Large intestine (tissue), 3 donors: Measurements from ENCODE around the gene SLC16A12. TPM values are rescaled to one million over a fixed set of nuclear protein-coding genes. Genes with fewer than 3 reads are reported as not detected.

Experiments
- DNase-seq, 2 donors: peaks; one replicate each; pipeline versions ENCODE4 v3.0.0 to v3.0.0-alpha.2; 2013
- H3K27ac ChIP-seq: one replicate; pipeline ENCODE4 v1.5.1; 2013; ENCODE audit warnings: low read length
- H3K27me3 ChIP-seq: 2 replicates; pipeline ENCODE4 v1.6.1; 2013; ENCODE audit warnings: low read length; ENCODE audit not compliant: control insufficient read depth, insufficient read depth
- H3K36me3 ChIP-seq: 2 replicates; pipeline ENCODE4 v1.6.1; 2013; ENCODE audit warnings: low read length; ENCODE audit not compliant: control insufficient read depth, insufficient read depth
- H3K4me1 ChIP-seq: one replicate; pipeline ENCODE4 v1.6.1; 2013; ENCODE audit warnings: low read length; ENCODE audit not compliant: control insufficient read depth, insufficient read depth
- H3K4me3 ChIP-seq: one replicate; pipeline ENCODE4 v1.5.1; 2013; ENCODE audit warnings: low read length
- H3K9me3 ChIP-seq: one replicate; pipeline ENCODE4 v1.6.1; 2013; ENCODE audit warnings: mild to moderate bottlenecking, low read depth, low read length, moderate library complexity; ENCODE audit not compliant: control insufficient read depth
- WGBS: methylation state at CpG from one replicate; pipeline ENCODE4 v1.1.5; 2013; ENCODE audit warnings: low lambda C conversion rate; ENCODE audit not compliant: insufficient coverage; 5-methylcytosine and 5-hydroxymethylcytosine counted together
- polyA plus RNA-seq: library from polyadenylated mRNA; unstranded; fragments of 120-200 nt; gene quantifications from one replicate; pipeline ENCODE4 v1.2.1, GENCODE V29; 2013

Gene SLC16A12
- polyA plus RNA-seq, 1 donor, result 1.1 TPM

- DNase-seq, result no peak
- Histone ChIP-seq H3K9me3 (no peaks in the 10 kb centered on the region), H3K27me3 (no peaks in the 10 kb centered on the region), H3K4me1 (peaks cover 11% of the 10 kb centered on the region), H3K4me3 (no peak overlapping the region), H3K27ac (no peak overlapping the region), H3K36me3 (no peaks in the 10 kb centered on the region)
- WGBS, result 100% methylated on average over 2 of the region's 2 CpGs
Observed at GRCh38 chr10:89491932-89492331, 43.5 kb downstream of the SLC16A12 start.

- Histone ChIP-seq H3K36me3 (no peaks in the 10 kb centered on the region), H3K4me3 (no peak overlapping the region), H3K27me3 (no peaks in the 10 kb centered on the region), H3K4me1 (peaks cover 11% of the 10 kb centered on the region), H3K9me3 (no peaks in the 10 kb centered on the region), H3K27ac (peak overlapping the region; percentile 54)
- DNase-seq, result peak; percentile 67 to 77
- WGBS, result no CpG with 5 or more reads among the region's 4 CpGs
Observed at GRCh38 chr10:89490596-89491335, 44.6 kb downstream of the SLC16A12 start.

GRCh38 chr10:89482256-89482655 lies 53.1 kb downstream of the SLC16A12 start:
- no peak overlapping the region for H3K4me3 ChIP-seq
- no peaks in the 10 kb centered on the region for H3K27me3 ChIP-seq
- no peaks in the 10 kb centered on the region for H3K36me3 ChIP-seq
- peak overlapping the region; percentile 71 for H3K27ac ChIP-seq
- H3K9me3 ChIP-seq, result no peaks in the 10 kb centered on the region
- DNase-seq, result peak; percentile 31 to 72
- no CpG with 5 or more reads among the region's 3 CpGs for WGBS
- peaks cover 28% of the 10 kb centered on the region for H3K4me1 ChIP-seq

- H3K27me3 ChIP-seq, result no peaks in the 10 kb centered on the region
- peaks cover 28% of the 10 kb centered on the region for H3K4me1 ChIP-seq
- peak overlapping the region; percentile 71 for H3K27ac ChIP-seq
- peak; percentile 42 to 64 for DNase-seq
- H3K9me3 ChIP-seq, result no peaks in the 10 kb centered on the region
- H3K4me3 ChIP-seq, result no peak overlapping the region
- 62% methylated on average over 2 of the region's 3 CpGs for WGBS
- no peaks in the 10 kb centered on the region for H3K36me3 ChIP-seq
Observed at GRCh38 chr10:89481662-89482061, 53.7 kb downstream of the SLC16A12 start.

- WGBS, result no CpG with 5 or more reads among the region's 1 CpG
- Histone ChIP-seq H3K27ac (peak overlapping the region; percentile 54), H3K4me1 (peaks cover 28% of the 10 kb centered on the region), H3K27me3 (no peaks in the 10 kb centered on the region), H3K9me3 (no peaks in the 10 kb centered on the region), H3K4me3 (no peak overlapping the region), H3K36me3 (no peaks in the 10 kb centered on the region)
- DNase-seq, result no peak
Observed at GRCh38 chr10:89479771-89480446, 55.5 kb downstream of the SLC16A12 start.

GRCh38 chr10:89478739-89479654 lies 56.4 kb downstream of the SLC16A12 start:
- Histone ChIP-seq H3K36me3 (no peaks in the 10 kb centered on the region), H3K27me3 (no peaks in the 10 kb centered on the region), H3K27ac (peak overlapping the region; percentile 54), H3K4me1 (peaks cover 28% of the 10 kb centered on the region), H3K4me3 (no peak overlapping the region), H3K9me3 (no peaks in the 10 kb centered on the region)
- whole genome bisulfite sequencing, result 90% methylated on average over 2 of the region's 5 CpGs
- DNase-seq, result peak; percentile 53 to 72

GRCh38 chr10:89478085-89478738 lies 57.2 kb downstream of the SLC16A12 start:
- 100% methylated on average over 1 of the region's 4 CpGs for WGBS
- Histone ChIP-seq H3K27ac (peak overlapping the region; percentile 54), H3K4me1 (peaks cover 28% of the 10 kb centered on the region)

GRCh38 chr10:89476150-89476549 lies 59.2 kb downstream of the SLC16A12 start:
- WGBS, result 80% methylated on average over 2 of the region's 6 CpGs
- no peaks in the 10 kb centered on the region for H3K27me3 ChIP-seq
- no peaks in the 10 kb centered on the region for H3K9me3 ChIP-seq
- H3K27ac ChIP-seq, result no peak overlapping the region
- no peak overlapping the region for H3K4me3 ChIP-seq
- peaks cover 21% of the 10 kb centered on the region for H3K4me1 ChIP-seq
- H3K36me3 ChIP-seq, result no peaks in the 10 kb centered on the region
- DNase-seq, result no peak

More at GRCh38 chr10:89478085-89478738, 57.2 kb downstream of the SLC16A12 start:
- Histone ChIP-seq H3K27me3 (no peaks in the 10 kb centered on the region), H3K4me3 (no peak overlapping the region), H3K9me3 (no peaks in the 10 kb centered on the region), H3K36me3 (no peaks in the 10 kb centered on the region)
- DNase-seq, result peak; percentile 70 to 85

GRCh38 chr10:89475591-89475998 lies 59.8 kb downstream of the SLC16A12 start:
- no CpG with 5 or more reads among the region's 4 CpGs for WGBS

GRCh38 chr10:89475125-89475524 lies 60.3 kb downstream of the SLC16A12 start:
- no peak for DNase-seq
- Histone ChIP-seq H3K36me3 (no peaks in the 10 kb centered on the region), H3K4me1 (peaks cover 21% of the 10 kb centered on the region), H3K27ac (no peak overlapping the region), H3K9me3 (no peaks in the 10 kb centered on the region), H3K27me3 (no peaks in the 10 kb centered on the region), H3K4me3 (no peak overlapping the region)
- no CpG with 5 or more reads among the region's 2 CpGs for WGBS

More at GRCh38 chr10:89475591-89475998, 59.8 kb downstream of the SLC16A12 start:
- H3K27ac ChIP-seq, result no peak overlapping the region
- no peaks in the 10 kb centered on the region for H3K9me3 ChIP-seq
- H3K36me3 ChIP-seq, result no peaks in the 10 kb centered on the region
- H3K4me1 ChIP-seq, result peaks cover 21% of the 10 kb centered on the region
- DNase-seq, result no peak
- H3K4me3 ChIP-seq, result no peak overlapping the region
- H3K27me3 ChIP-seq, result no peaks in the 10 kb centered on the region
